NCI-H460 (cell line): ENCODE results near the gene NR2F2. TPM values are rescaled to one million over a fixed set of nuclear protein-coding genes. Genes with fewer than 3 reads are reported as not detected.

Experiments
- DNase-seq: peaks from one replicate; pipeline ENCODE4 v3.0.0-alpha.2; 2016; ENCODE audit warnings: low read depth; ENCODE audit errors: extremely low read depth
- total RNA-seq: library from RNA; depleted of rRNA; stranded (reverse); fragments of >200 nt; shearing (Covaris generic); gene quantifications from 2 replicates; pipeline ENCODE4 v1.2.3, GENCODE V29; 2014

The NR2F2 gene
- total RNA-seq, 1 experiment from 2014 or later: 6.4 TPM

DNA sequence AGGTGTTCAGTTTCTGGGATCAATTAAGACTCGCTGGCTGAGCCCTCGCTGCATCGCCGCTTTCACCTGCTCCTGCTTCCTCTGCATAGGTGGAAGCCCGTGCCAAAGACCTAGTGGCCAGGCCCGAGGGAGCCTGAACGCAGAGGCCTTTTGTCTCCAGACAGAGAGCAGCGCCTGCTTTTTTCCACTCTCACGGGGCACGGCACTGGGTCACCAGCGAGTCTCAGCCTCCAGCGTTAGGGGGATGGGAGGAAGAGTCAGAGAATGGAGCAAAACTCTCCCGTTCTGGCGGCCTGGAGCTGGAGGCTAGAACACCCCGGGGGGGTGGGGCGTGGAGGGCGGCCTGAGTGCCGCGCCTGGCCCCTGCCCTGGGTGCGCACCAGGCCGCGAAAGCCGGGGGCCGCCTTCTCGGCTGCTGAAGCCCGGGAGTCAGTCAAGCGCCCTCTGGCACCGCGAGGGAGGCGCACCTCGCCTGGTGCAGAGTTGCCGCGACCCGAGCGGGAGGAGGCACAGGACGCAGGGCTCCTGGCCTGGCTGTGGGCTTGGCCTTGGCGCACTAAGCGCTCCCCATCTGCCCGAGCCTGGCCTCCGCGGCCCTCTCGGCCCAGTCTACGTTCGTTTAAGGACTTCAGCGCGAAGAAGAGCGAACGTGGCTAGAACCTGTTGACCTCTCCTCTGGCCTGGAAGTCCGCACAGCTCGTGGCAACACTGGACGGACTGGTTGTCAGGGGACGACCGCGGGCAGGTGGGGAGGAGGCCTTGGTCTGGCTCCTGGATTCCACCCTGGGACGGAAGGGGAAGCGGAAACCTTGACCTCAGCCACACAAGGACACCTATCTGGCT, 21.5 kb downstream of the NR2F2 start:
- no peak for DNase-seq

- no peak for DNase-seq
These were observed 22.3 kb downstream of the NR2F2 start for GRCh38 chr15:96352604-96353405.

DNA sequence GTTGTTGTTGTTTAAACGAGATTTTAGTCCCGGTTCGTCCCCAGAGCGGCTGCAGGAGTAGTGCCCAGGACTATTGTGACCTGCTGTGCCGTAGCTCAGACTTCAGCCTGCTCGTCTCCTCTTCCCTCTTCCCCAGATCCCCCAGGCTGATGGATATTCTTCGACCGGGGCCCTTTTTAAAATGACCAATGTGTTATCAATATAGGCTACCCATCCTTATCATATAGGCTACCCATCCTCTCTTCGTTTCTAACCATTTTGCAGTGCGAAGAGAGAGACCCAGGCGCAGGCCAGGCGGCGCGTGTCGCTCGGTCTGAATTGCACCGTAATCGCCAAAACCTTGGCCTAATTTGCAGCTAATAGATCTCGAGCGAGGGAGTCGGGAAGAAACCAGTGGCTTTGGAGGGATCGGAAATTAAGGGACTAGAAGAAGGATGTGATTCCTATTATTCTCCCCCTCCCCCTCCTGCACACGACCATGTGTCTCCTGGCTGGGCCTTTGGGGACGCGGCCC, 23.0 kb downstream of the NR2F2 start:
- DNase-seq: no peak

- DNase-seq: no peak
These were observed 23.6 kb downstream of the NR2F2 start for GRCh38 chr15:96353930-96354730.

DNA sequence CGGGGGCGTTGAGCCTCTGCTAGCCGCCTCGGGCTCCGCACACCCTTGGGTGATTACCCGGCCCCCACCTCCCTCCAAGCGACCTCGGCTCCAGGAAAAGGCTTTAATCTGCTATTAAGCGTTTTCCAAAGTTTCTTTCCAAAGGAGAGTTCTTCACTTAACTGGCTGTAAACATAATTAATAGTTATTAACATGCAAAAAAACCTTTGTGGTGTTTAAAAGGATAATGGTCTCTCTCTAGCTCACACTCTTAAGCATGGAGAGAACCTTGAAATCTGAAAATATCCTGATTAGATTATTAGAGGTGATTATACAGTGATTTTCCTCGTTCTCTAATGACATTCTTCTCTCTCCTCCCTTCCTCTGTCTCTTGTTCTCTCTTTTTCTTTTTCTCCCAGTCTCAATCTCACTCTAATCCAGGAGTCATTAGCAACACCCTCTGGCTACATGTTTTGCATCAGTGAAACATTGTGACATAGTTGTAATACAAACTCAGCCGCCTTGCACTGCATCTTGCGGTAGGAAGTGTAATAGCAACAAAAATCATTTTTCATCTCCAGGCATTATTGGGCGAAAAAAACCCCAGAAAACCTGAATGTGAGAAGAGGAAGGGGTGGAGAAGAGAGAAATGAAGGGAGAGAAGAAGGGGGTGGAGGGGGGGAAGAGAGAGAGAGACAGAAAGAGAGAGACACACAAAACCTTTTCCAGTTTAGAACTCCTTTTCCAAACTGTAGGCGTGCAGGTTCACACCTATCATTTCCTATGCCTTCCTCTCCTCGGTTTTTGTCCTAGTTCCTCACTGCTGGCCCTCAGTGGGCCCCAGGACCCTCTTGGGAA, 24.4 kb downstream of the NR2F2 start:
- DNase-seq: peak; percentile 71

DNA sequence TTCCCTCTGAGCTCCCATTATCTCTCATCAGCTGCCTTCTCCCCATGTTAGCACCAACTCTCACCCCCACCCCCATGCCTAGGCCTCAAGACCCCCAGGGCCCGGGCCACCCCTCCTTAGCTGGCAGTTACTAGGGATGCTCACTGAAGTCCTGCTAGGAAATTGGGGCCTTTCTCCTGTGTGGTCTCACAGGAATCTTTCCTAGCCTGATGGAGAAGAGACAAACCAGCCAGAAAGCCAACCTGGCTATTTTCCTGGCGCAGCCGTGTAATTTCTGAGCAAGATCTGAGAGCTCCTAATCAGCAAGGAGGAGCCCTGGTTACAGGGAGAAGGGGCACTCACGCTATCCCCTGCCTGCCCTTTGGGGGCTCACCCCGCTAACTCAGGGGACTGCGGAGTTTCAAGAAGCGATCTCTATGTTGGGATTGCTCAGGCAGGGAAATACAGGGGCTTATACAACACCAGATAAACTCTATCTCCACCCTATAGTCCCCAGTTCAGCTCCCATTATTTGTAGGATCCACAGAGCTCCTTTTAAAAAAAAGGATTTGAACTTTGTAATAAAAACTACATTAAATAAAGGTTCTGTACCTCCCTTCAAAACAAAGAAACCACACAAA, 25.2 kb downstream of the NR2F2 start:
- no peak for DNase-seq

DNA sequence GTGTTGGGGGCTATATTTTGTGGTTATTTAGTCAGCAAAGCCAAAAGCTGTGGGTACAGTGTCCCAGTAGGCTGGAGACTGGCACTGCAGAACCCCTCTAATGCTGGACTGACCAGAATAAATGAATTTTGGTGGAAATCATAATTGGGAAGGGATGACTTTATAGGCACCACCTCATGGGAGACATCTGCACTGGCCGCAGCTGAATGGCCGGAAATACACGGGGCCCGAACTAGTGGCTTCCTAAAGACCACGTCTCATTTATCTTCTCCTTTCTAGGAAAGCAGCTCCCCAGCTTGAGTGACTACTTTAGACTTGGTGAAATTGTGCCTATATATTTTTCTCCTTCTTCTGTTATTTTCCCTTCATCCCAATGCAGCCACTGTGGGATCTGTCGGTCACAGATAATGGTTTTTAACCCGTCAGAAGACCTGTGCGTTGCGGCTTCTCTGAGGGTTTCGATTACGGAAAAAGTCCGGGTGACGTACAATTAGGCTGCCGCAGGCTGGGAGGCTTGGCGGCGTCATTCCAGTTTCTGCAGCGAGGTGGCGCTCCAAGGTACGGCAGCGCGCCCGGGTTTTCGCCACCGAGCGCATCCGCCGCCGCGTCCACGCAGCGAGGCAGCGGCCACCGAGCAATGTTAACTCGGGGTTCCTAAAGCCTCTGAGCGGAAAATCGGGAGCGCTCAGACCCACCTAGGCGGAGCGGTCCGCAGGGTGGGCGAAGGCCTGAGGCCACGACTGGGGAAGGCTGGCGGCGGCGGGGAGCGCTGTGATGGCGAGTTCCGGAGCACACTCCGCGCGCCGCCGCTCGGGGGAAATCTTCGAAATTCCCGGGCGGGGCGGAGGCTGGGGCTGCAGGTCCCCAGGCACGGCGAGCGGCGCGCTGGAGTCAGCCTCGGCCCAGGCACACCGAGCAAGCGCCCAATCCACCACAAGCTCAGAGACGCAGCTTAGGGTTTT, 26.3 kb downstream of the NR2F2 start:
- DNase-seq: peak; percentile 68

DNA sequence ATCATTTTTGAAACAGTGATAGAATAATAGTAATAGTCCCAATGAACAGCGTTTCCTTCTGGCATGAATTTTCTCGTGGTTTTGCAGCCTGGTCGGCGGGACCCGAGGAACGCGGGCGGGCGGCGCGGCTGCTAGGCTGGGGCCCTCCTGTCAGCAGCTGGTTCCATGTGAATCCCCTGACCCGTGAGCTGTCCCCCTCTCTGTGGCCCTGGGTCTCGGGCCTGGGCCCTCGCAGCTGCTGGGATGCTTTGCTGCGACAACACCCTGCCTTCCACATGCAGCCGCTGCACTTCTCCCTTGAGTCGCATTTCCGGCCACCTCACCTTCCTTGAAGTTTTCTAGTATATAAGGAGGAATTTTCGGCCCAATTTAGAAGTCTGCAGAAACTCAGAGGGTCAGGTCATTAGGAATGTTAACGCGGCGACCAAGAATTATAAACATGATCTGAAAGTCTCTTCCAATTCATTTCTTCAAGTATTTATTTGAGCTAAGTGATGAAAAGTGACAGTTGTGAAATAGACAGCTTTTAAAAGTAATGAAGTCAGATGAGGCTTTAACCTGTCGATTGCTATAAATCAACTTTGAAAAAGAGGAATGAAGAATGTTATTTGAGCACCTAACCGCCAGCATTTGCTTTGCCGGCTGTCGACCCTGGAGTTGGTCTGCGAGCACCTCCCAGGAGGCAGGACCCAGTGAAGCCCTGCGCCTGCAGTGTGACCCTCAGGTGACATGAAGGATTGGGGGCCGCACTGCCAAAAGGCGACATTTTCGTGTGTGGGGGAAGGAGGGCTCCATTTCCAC, 27.7 kb downstream of the NR2F2 start:
- DNase-seq: no peak

DNA sequence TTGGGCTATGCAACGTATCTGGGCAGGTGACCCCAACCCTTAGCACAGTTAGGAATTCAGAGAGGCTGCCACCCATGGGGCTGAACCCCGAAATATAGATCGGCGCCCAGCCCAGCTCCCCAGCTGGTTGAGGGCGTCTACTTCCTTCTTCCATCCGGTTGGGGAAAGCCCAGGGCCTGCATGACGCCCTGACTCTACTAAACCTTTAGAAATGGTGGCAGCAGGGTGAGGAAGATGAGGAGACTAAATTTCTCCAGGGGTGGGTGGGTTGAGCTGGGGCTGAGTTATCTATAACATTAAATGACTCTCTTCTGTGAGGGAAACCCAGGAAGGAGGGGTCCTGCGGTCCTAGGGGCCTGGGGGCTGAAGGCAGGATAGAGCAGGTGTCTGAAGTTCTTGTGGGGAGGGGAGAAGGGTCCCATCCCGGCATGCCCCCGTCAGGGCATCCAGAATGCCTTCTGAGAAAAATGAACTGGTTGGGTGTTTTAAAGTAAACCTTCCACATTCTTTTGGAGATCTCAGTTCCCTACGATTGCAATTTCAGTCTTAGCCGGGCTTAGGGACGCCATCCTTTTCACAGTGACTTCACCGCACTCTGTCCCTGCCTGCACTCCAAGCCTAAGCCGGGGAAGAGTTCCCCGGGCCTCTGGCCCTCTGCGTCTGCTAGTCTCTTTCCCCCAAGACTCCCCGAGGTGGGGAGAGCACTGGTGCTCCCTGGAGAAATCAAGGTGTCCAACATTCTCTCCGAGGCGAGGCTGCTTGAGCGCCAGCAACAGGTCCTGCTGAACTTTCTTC, 28.5 kb downstream of the NR2F2 start:
- no peak for DNase-seq

DNA sequence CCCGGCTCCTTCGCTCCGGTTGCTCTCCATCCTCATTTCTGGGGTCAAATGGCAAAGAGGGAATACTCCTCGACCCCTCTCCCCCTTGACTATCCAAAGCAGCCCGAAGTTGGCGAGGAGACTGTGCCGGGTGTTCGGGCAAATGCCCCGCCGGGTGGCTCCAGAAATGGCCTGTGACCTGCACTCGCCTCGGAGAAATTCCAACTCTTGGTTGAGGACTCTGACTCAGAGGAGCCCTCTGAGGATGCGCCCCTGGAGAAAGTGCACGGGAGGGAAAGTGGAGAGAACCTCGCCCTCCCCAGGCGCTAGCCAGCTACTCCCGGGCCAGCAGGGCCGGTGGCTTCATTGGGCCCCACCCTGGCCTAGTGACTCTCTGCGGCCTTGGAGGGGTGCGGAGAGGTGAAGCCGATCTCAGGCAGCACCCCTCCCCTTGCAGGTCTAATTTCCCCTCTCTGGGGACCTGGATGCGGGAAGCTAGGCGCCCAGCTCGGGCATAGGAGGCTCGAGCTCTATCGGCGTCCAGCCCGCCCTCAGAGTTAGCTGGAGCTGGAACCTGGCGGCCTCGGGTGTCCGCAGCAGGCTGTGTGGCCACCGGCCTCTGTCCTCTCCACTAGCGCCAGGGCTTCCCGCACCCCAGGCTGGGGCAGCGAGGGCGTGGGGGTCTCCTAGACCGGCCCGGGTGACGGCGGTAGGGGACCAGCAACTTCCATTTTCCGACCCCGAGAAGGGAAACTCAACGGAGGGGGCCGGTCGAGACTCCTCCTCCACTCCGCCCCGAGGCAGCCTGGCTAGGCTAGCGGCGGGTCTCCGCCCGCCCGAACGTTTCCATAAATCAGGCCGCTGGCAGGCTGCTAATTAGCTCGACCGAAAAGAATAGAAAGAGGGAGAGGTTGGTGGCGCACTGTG, 29.4 kb downstream of the NR2F2 start:
- no peak for DNase-seq

- DNase-seq: no peak
These were observed 30.2 kb downstream of the NR2F2 start for GRCh38 chr15:96360581-96361308.

- DNase-seq: no peak
These were observed 31.0 kb downstream of the NR2F2 start for GRCh38 chr15:96361309-96362010.

DNA sequence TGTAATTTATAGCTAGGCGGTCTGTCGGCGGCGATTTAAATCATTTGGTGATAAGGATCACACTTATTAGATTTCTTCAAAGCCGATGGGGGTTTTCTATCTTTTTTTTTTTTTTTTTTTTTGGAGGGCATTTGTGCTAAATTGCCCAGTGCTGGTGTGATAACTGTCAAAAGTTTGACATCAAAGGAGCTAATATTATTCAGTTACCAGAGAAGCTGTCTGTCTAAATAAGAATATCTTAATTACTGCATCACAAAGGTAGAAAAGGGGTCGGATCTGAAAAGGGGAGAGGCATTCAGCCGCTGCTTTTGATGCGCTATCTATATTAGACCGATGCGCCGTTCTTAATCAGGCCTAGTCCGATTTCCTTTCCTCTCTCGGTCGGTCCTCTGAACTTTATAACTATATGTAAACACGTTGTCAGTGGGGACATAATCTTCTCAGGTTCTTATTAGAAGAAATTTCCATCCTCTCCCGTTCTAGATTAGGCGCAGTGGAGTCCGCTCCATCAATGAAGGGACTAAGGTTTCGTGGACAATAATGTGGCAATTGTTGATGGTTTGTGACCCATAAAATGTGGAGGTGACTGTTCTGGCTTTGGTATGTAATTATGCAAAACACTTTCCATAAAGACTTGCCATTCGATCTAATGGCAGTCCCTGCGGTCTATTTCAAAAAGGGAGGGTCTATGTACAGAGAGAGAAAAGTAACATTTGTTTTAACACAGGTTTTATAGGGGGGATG, 31.7 kb downstream of the NR2F2 start:
- DNase-seq: no peak
